ENCODE data around the gene RBBP8.

RBBP8 gene

DNA sequence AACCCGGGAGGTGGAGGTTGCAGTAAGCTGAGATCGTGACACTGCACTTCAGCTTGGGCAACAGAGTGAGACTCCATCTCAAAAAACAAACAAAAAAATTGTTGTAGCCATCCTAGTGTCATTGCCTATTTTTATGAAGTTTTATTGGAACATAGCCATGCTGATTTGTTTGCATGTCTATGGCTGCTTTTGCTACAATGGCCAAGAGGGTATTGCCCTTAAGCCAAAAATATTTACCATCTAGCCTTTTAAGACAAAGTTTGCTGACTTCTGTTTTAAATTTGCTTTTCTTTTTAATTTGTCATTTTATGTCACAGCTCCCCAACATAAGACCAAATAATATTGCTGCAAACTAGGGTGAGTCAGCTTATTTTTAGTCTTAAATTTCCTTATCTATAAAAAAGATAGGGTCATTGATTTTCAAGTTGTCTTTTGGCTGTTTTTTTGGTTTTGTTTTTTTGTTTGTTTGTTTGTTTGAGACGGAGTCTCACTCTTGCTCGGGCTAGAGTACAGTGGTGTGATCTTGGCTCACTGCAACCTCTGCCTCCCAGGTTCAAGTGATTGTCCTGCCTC lies 132.2 kb downstream of the RBBP8 start:
- no peak for DNase-seq (ENCODE audit: low spot score)

DNA sequence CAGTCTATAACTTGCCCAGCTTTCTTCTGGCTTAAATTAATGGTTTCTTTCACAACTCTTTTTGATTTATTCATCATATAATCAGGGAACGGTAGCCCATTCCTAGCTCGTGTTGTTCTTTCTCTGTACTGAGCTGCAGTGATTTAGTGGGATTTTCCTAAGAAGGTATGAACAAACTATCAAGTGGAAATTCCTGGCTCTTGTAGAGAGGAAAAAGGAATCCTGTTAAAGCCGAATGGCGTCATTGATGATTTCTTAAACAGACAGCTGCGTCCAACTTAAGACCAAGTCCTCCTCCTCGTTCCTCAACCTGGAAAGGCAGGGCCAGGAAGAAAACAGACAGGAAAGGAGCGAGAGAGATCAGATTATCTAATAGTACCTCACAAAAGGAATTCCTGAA lies 132.9 kb downstream of the RBBP8 start:
- no peak for DNase-seq (ENCODE audit: low spot score)

DNA sequence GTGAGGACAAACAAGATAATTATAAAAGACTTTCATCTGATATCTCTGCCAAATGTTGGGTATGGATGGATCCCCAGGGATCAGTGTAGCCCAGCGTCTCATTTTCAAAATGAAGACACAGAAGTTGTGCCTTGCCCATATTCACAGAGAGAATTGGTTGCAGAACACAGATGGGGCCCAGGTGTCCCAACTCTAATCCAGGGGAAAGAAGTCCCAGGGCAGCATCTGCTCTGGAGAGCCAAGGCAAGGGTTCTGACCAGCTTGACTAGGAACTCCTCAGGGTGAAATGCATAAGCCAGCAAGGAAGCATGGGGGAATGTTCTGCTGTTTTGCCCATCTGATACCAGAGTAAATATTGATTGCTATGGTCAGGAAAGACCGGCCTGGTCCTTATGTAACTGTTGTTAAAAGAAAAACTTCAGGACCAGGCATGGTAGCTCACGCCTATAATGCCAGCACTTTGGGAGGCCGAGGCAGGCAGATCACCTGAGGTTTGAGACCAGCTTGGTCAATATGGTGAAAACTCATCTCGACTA lies 133.4 kb downstream of the RBBP8 start:
- no peak for DNase-seq (ENCODE audit: low spot score)

DNA sequence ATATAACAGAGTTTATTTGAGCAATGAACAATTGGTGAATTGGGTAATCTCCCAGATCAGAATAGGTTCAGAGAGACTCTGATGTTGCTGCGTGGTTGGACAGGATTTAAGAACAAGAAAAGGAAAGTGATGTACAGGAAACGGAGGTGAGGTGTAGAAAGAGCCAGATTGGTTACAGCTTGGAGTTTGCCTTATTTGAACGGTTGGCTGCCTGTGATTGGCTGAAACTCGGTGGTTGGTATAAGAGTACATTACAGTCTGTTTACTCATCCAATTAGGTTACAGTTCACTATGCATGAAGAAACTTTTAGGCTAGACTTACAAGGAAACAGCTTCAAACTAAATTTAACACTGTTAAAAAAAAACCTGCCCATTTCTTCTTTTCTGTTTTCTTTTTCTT lies 134.1 kb downstream of the RBBP8 start:
- no peak for DNase-seq (ENCODE audit: low spot score)

GRCh38 chr18:23068011-23068410 lies 134.9 kb downstream of the RBBP8 start:
- no peak for DNase-seq (ENCODE audit: low spot score)

GRCh38 chr18:23068570-23069310 lies 135.6 kb downstream of the RBBP8 start:
- no peak for DNase-seq (ENCODE audit: low spot score)

DNA sequence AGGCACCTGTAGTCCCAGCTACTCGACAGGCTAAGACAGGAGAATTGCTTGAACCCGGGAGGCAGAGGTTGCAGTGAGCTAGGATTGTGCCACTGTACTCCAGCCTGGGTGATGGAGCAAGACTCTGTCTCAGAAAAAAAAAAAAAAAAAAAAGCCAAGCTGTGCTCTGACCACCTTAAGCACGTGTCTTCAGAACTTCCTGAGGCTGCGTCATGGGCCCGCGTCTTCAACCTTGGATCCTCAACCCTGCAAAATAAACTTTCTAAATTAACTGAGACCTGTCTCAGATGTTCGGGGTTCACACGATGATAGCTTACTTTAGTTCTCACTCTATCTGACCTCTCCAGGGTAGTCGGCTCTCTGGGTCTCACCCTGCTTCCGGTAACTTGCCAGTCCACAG lies 136.4 kb downstream of the RBBP8 start:
- no peak for DNase-seq (ENCODE audit: low spot score)

DNA sequence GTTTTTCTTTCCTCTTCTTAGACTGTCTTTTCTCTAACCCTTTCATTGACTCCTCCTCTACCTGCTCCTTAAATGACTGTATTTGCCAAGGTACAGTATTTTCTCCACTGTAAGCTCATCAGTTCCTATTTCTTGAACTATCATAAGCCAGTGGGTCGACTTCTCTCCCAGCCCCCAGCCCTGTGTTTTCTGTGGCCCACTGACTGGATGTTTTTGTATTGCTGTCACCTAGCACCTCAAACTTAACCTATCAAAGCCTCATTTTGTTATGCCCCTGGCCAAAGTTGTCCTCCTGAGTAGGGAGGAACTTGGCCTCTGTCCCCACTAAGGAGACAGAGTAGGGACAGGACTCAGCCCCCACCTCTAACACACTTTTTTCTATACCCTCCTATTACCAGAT lies 136.8 kb downstream of the RBBP8 start:
- DNase-seq (ENCODE audit: low spot score) = no peak

GRCh38 chr18:23071285-23071684 lies 138.2 kb downstream of the RBBP8 start:
- DNase-seq (ENCODE audit: low spot score) = no peak

GRCh38 chr18:23072079-23072478 lies 139.0 kb downstream of the RBBP8 start:
- DNase-seq (ENCODE audit: low spot score) = no peak

GRCh38 chr18:23073996-23074606 lies 141.0 kb downstream of the RBBP8 start:
- no peak for DNase-seq (ENCODE audit: low spot score)

Measured in HuH-7.5 (cell line).